Measurements from ENCODE around the gene YTHDF1.

DNA sequence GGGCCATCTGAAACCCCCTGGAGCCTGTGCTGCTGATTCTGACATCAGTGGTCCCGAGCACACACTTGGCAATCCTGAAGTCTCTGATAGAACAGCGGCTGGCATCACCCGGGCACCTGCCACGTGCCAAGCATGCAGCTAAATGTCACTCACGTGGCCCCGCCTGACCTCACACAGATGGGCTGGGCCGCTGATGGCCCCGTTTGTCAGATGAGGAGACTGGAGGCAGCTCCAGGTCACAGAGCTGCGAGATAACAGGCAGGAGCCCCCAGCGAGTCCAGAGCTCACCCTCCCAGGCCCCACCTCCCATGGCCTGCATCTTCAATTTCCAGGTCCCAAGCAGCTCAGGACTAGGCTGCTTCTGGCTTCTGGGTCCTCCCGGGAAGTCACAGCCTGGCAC, 67.2 kb downstream of the YTHDF1 start:
- TF ChIP-seq CTCF (conservative IDR thresholded peaks at IDR 0.05) (no peak), EZH2 (IDR thresholded peaks at IDR 0.05; ENCODE audit: low read depth) (no peak)
